Esophagus squamous epithelium (tissue), 5 donors: ENCODE results near the gene ECSCR. TPM values are rescaled to one million over a fixed set of nuclear protein-coding genes. Genes with fewer than 3 reads are reported as not detected.
A peak's percentile ranks its signal among the peaks of the same experiment; 100 is the strongest.

Source experiments
- DNase-seq: peaks from one replicate; lab custom pipeline; 2025; lab: John Stamatoyannopoulos, UW
- H3K27ac ChIP-seq, 4 donors: fragments of 200-600 bp; sonication (generic); one replicate each; pipeline ENCODE4 v1.5.1; 2016 to 2019; ENCODE audit warnings: mild to moderate bottlenecking in 1 of 4
- H3K27me3 ChIP-seq, 4 donors: fragments of 200-600 bp; sonication (generic); 1 replicate in 3 of 4; 2 replicates in 1 of 4; pipeline versions ENCODE4 v1.5.1 to v1.6.0; 2017 to 2021; ENCODE audit warnings: antibody characterized with exemption in 1 of 4
- H3K36me3 ChIP-seq, 3 donors: fragments of 200-600 bp; sonication (generic); one replicate each; pipeline ENCODE4 v1.5.1; 2016 to 2019
- H3K4me1 ChIP-seq, 3 donors: fragments of 200-600 bp; sonication (generic); one replicate each; pipeline ENCODE4 v1.5.1; 2017 to 2019
- H3K4me3 ChIP-seq, 4 donors: fragments of 200-600 bp; sonication (generic); 1 replicate in 3 of 4; 2 replicates in 1 of 4; pipeline ENCODE4 v1.5.1; 2016 to 2019; ENCODE audit warnings: mild to moderate bottlenecking in 2 of 4, moderate library complexity in 1 of 4
- H3K9me3 ChIP-seq, 3 donors: fragments of 200-600 bp; sonication (generic); one replicate each; pipeline ENCODE4 v1.5.1; 2016 to 2019
- POLR2A ChIP-seq, 4 donors: fragments of 450-650 bp; IDR thresholded peaks; one replicate each; pipeline ENCODE4 v1.6.1; 2017; ENCODE audit warnings: antibody characterized with exemption in 4 of 4, mild to moderate bottlenecking in 4 of 4, moderate library complexity in 3 of 4
- WGBS, 2 donors: methylation state at CpG; one replicate each; pipeline ENCODE4 v1.1.5; 2018; 5-methylcytosine and 5-hydroxymethylcytosine counted together
- intact Hi-C: fragments of 100-400 bp; cut with DNase I; formaldehyde crosslinking; loops from one replicate; pipeline ENCODE4 v1.15.0; 2022
- total RNA-seq, 4 donors: library from RNA; depleted of rRNA; stranded (reverse); fragments of >200 nt; gene quantifications; one replicate each; pipeline ENCODE4 v1.1.0, GENCODE V29; 2016
- TF ChIP-seq, protein P1 (sequence below), 6 experiments: fragments of 450-650 bp in 4 of 6; fragments of 200-600 bp in 2 of 6; sonication (generic) in 2 of 6; IDR thresholded peaks; one replicate each; pipeline ENCODE4 v1.5.1; 2016 to 2019; ENCODE audit warnings: antibody characterized with exemption in 6 of 6, mild to moderate bottlenecking in 4 of 6, moderate library complexity in 4 of 6
- donor health status: DM: yes; HTN: yes; CAD: no.

Gene ECSCR
- total RNA-seq, 4 donors from 2014 or later = 1.7 to 19.5 (median 6.9) TPM

DNA sequence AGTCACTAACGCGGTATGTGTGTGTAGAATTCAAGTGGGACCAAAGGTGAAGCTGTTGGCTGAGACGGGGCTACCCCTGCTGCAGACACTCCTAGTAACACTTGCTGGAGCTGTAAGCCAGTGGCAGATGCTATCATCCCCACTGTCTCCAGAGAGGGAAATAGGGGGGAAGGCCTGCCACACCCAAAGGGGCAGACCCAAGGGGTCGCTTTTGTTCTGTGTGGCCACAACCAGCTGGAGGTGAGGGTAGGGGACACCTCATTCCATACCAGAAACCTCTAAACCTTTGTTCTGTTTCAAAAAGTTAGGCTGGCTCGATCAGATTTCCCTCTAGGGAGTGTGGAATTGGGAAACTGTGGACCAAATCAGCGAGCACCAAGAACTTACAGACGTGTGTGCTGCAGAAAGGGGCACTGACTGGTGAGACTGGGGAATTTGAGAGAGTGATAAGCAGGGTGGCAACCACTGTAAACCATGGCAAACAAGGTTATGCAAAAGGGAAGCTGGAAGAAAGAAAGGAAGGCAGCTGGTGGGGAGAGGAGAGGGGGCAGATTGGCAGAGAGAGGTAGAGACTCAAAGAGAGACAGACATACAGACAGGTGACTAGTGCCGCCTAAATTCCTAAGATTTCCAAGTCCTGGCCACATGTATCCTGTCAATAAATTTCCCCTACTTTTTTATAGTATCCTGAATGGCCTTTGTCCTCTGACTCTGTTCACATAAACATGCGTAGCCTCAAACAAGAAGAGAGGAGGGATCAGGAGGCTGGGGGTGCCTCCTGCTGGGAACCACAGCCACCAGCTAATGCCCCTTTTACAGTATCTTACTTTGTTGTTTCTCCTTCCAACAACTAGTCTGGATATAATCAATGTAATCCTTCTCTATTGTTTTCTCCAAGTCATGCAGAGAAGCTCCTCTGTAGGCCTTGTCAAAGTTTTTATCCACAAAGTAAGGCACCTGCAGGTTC lies 43.0 kb downstream of the ECSCR start:
- no peaks in the 10 kb centered on the region for H3K9me3 ChIP-seq
- H3K27ac ChIP-seq = peak overlapping the region in 1 of 4 donors; percentile 30
- TF ChIP-seq, protein P1, sequence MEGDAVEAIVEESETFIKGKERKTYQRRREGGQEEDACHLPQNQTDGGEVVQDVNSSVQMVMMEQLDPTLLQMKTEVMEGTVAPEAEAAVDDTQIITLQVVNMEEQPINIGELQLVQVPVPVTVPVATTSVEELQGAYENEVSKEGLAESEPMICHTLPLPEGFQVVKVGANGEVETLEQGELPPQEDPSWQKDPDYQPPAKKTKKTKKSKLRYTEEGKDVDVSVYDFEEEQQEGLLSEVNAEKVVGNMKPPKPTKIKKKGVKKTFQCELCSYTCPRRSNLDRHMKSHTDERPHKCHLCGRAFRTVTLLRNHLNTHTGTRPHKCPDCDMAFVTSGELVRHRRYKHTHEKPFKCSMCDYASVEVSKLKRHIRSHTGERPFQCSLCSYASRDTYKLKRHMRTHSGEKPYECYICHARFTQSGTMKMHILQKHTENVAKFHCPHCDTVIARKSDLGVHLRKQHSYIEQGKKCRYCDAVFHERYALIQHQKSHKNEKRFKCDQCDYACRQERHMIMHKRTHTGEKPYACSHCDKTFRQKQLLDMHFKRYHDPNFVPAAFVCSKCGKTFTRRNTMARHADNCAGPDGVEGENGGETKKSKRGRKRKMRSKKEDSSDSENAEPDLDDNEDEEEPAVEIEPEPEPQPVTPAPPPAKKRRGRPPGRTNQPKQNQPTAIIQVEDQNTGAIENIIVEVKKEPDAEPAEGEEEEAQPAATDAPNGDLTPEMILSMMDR (IDR thresholded peaks at IDR 0.05) = no peak
- no peak for TF ChIP-seq POLR2A (IDR thresholded peaks at IDR 0.05)
- intact Hi-C loops = loop anchor here (5.0 kb wide), 1 partner anchor 93 kb away; no protein-coding TSS in a partner anchor
- H3K4me3 ChIP-seq = no peak overlapping the region
- peaks cover 16 to 58% (median 37%) of the 10 kb centered on the region in 3 donors for H3K4me1 ChIP-seq
- peaks cover 0 to 30% (median 0%) of the 10 kb centered on the region in 3 donors for H3K36me3 ChIP-seq
- no peaks in the 10 kb centered on the region for H3K27me3 ChIP-seq
- DNase-seq = no peak
- 65 to 69% methylated on average over 8 to 9 of the region's 9 CpGs for WGBS, 2 donors

DNA sequence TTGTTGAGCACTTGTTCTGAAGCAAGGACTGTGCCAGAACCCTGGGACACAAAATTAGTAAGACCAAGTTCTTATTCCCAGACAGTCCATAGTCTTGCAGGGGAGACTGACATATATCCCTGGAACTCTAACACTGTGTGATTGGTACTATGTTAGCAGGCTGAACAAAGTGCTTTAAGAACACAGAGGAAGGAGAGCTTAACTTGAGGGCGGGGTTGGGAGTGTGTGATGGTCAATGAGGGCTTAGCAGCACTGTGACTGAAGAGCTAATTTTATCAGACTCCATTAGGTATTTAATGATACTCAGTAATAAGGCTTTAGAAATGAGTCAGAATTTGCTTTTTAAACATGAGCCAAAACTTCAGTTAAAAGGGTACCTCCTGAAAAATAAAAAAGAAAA lies 43.8 kb downstream of the ECSCR start:
- no peaks in the 10 kb centered on the region for H3K27me3 ChIP-seq
- H3K27ac ChIP-seq = peak overlapping the region in 3 of 4 donors; percentile 11 to 85 (median 82)
- intact Hi-C loops = no loop called here
- H3K4me3 ChIP-seq = no peak overlapping the region
- peaks cover 0 to 22% (median 0%) of the 10 kb centered on the region in 3 donors for H3K36me3 ChIP-seq
- no peak for DNase-seq
- TF ChIP-seq, protein P1 (IDR thresholded peaks at IDR 0.05) = no peak
- no peak for TF ChIP-seq POLR2A (IDR thresholded peaks at IDR 0.05)
- WGBS, 2 donors = 67 to 73% methylated on average over 1 of the region's 1 CpG
- peaks cover 18 to 65% (median 43%) of the 10 kb centered on the region in 3 donors for H3K4me1 ChIP-seq
- H3K9me3 ChIP-seq = no peaks in the 10 kb centered on the region

DNA sequence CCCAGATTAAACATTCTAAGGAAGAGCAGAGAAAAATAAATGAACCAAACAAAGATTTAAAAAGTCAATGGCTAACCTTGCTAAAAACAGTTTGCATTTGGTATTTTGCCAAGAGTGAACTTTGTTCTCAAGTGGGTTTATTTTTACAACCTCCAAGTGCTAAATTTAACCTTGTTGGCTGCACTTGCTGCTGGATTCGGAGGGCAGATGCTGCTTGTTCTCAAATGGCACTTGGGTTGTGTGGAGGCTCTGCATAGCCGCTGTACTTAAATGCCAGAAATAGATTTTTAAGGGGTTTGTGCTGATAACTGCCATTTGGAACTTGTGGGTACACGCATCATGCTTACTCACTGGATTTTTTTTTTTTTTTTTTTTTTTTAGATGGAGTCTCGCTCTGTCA lies 45.3 kb downstream of the ECSCR start:
- intact Hi-C loops = no loop called here
- no peak for DNase-seq
- peaks cover 0 to 12% (median 0%) of the 10 kb centered on the region in 3 donors for H3K36me3 ChIP-seq
- no peaks in the 10 kb centered on the region for H3K27me3 ChIP-seq
- TF ChIP-seq POLR2A (IDR thresholded peaks at IDR 0.05) = no peak
- TF ChIP-seq, protein P1 (IDR thresholded peaks at IDR 0.05) = no peak
- peak overlapping the region in 3 of 4 donors; percentile 64 to 85 (median 82) for H3K27ac ChIP-seq
- 25 to 37% methylated on average over 4 of the region's 4 CpGs for WGBS, 2 donors
- H3K9me3 ChIP-seq = no peaks in the 10 kb centered on the region
- H3K4me3 ChIP-seq = no peak overlapping the region
- peaks cover 18 to 71% (median 46%) of the 10 kb centered on the region in 3 donors for H3K4me1 ChIP-seq

DNA sequence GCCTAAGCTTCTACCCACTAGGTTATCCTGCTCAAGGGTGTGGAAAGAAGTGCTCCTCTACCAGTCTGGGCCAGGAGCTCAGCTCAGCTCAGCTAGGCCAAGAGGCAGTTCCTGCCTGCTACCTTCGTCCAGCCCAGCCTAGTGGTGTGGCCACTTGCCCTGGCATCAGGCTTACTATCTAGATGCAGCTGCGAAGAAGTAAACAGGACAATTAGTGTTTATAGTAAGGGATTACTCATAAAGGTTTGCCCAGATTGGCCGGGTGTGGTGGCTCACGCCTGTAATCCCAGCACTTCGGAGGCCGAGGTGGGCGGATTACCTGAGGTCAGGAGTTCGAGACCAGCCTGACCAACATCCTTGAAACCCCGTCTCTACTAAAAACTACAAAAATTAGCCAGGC lies 45.9 kb downstream of the ECSCR start:
- no peak for TF ChIP-seq POLR2A (IDR thresholded peaks at IDR 0.05)
- TF ChIP-seq, protein P1 (IDR thresholded peaks at IDR 0.05) = no peak
- peaks cover 18 to 71% (median 46%) of the 10 kb centered on the region in 3 donors for H3K4me1 ChIP-seq
- no peak overlapping the region for H3K4me3 ChIP-seq
- H3K36me3 ChIP-seq = peaks cover 0 to 12% (median 0%) of the 10 kb centered on the region in 3 donors
- no peaks in the 10 kb centered on the region for H3K27me3 ChIP-seq
- DNase-seq = no peak
- 55 to 60% methylated on average over 3 to 4 of the region's 9 CpGs for WGBS, 2 donors
- intact Hi-C loops = no loop called here
- H3K9me3 ChIP-seq = no peaks in the 10 kb centered on the region
- peak overlapping the region; percentile 13 to 85 (median 66) for H3K27ac ChIP-seq

DNA sequence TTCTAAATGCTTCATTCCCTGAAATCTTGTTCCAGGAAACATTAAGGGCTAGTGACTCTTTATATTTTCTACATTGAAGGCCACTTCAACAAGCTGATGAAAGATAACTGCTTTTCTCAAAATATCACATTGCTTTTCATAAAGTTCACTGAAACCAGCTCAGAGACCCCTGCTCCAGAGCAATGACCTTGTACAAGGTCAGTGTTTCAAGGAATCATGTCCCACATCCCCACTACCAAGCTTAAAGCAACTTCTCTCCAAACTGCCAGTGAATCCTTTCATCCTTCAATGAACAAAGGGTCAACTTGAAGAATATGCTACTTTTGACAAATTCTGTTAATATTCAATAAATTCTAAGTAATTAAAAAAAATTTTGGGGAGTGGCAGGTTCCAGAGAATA lies 46.7 kb downstream of the ECSCR start:
- Histone ChIP-seq H3K4me3 (no peak overlapping the region), H3K9me3 (no peaks in the 10 kb centered on the region), H3K27ac (peak overlapping the region; percentile 60 to 85 (median 76)), H3K36me3 (peaks cover 0 to 12% (median 0%) of the 10 kb centered on the region in 3 donors), H3K27me3 (no peaks in the 10 kb centered on the region), H3K4me1 (peaks cover 18 to 71% (median 46%) of the 10 kb centered on the region in 3 donors)
- no peak for DNase-seq
- intact Hi-C loops = no loop called here
- no peak for TF ChIP-seq POLR2A (IDR thresholded peaks at IDR 0.05)
- TF ChIP-seq, protein P1 (IDR thresholded peaks at IDR 0.05) = no peak
